ENCODE measurements around the gene GRIN2C.
"Not testable (repeated sequence)": the region's sequence is repeated elsewhere in the genome, so short reads cannot be mapped to it uniquely, and the experiment has no call there.

Gene GRIN2C

GRCh38 chr17:74859459-74860228 is at the start of gene GRIN2C:
TSS of gene GRIN2C (minus strand) at chr17:74859885. CDS start at chr17:74855092, 4,793 bp downstream.
- no peak for DNase-seq

- not testable (repeated sequence) for DNase-seq
Measured at GRCh38 chr17:74909097-74909496, 49.4 kb upstream of the GRIN2C start.

- DNase-seq, result no peak
Measured at GRCh38 chr17:74907012-74907411, 47.3 kb upstream of the GRIN2C start.

- DNase-seq, result not testable (repeated sequence)
Measured at GRCh38 chr17:74906214-74906793, 46.6 kb upstream of the GRIN2C start.

GRCh38 chr17:74904687-74905409 is 45.2 kb upstream of the GRIN2C start:
- no peak for DNase-seq

GRCh38 chr17:74903671-74904070 is 44.0 kb upstream of the GRIN2C start:
- no peak for DNase-seq

GRCh38 chr17:74903034-74903433 is 43.3 kb upstream of the GRIN2C start:
- no peak for DNase-seq

- no peak for DNase-seq
Measured at GRCh38 chr17:74901353-74902135, 41.9 kb upstream of the GRIN2C start.

- no peak for DNase-seq
Measured at GRCh38 chr17:74900208-74900607, 40.5 kb upstream of the GRIN2C start.

- DNase-seq, result no peak
Measured at GRCh38 chr17:74898376-74898946, 38.8 kb upstream of the GRIN2C start.

- no peak for DNase-seq
Measured at GRCh38 chr17:74893936-74894671, 34.4 kb upstream of the GRIN2C start.

GRCh38 chr17:74892974-74893911 is 33.6 kb upstream of the GRIN2C start, which contains the start of gene FADS6:
TSS of gene FADS6 (minus strand) at chr17:74893633. CDS start at chr17:74893595, 38 bp downstream.
- DNase-seq, result no peak

- no peak for DNase-seq
Measured at GRCh38 chr17:74892013-74892841, 32.5 kb upstream of the GRIN2C start.

GRCh38 chr17:74890554-74890953 is 30.9 kb upstream of the GRIN2C start:
- no peak for DNase-seq

- DNase-seq, result no peak
Measured at GRCh38 chr17:74888469-74888868, 28.8 kb upstream of the GRIN2C start.

GRCh38 chr17:74883241-74883745 is 23.6 kb upstream of the GRIN2C start:
- DNase-seq, result no peak

- no peak for DNase-seq
Measured at GRCh38 chr17:74882517-74883240, 23.0 kb upstream of the GRIN2C start.

GRCh38 chr17:74881073-74881472 is 21.4 kb upstream of the GRIN2C start:
- no peak for DNase-seq

GRCh38 chr17:74879308-74879707 is 19.6 kb upstream of the GRIN2C start:
- no peak for DNase-seq

All from cortex of kidney (tissue), 1 donor.